Lung (tissue), 12 donors: ENCODE results near the gene TIMP1. TPM values are rescaled to one million over a fixed set of nuclear protein-coding genes. Genes with fewer than 3 reads are reported as not detected.

ENCODE experiments used
- ATAC-seq: fragments of 200-7000 bp; cut with Tn5 transposase; one replicate; pipeline ENCODE4 v1.9.1; 2020; ENCODE audit warnings: moderate number of reproducible peaks; ENCODE audit not compliant: insufficient read depth, low FRiP score
- DNase-seq, 3 donors: peaks; one replicate each; pipeline ENCODE4 v3.0.0-alpha.2; 2013 to 2017
- H3K27ac ChIP-seq, 2 donors: one replicate each; pipeline ENCODE4 v1.5.1; 2013; ENCODE audit warnings: mild to moderate bottlenecking in 2 of 2, moderate library complexity in 2 of 2, control low read depth in 1 of 2, inconsistent platforms in 1 of 2, low read depth in 1 of 2, low read length in 1 of 2
- H3K27me3 ChIP-seq, 3 donors: one replicate each; pipeline ENCODE4 v1.5.1; 2013; ENCODE audit warnings: low read length in 2 of 3; ENCODE audit not compliant: control insufficient read depth in 3 of 3, insufficient read depth in 3 of 3
- H3K36me3 ChIP-seq, 4 donors: one replicate each; pipeline ENCODE4 v1.5.1; 2013; ENCODE audit warnings: low read length in 4 of 4, mild to moderate bottlenecking in 1 of 4, moderate library complexity in 1 of 4; ENCODE audit not compliant: control insufficient read depth in 4 of 4, insufficient read depth in 4 of 4
- H3K4me1 ChIP-seq, 5 donors: one replicate each; pipeline ENCODE4 v1.5.1; 2013; ENCODE audit warnings: low read length in 5 of 5, mild to moderate bottlenecking in 2 of 5, moderate library complexity in 1 of 5; ENCODE audit not compliant: control insufficient read depth in 5 of 5, insufficient read depth in 5 of 5
- H3K4me3 ChIP-seq: one replicate; pipeline ENCODE4 v1.5.1; 2013; ENCODE audit warnings: mild to moderate bottlenecking, control low read depth, moderate library complexity
- H3K9ac ChIP-seq, 2 donors: one replicate each; pipeline ENCODE4 v1.5.1; 2013; ENCODE audit warnings: low read length in 2 of 2, control low read depth in 1 of 2; ENCODE audit not compliant: insufficient read depth in 1 of 2
- H3K9me3 ChIP-seq, 4 donors: one replicate each; pipeline ENCODE4 v1.5.1; 2013; ENCODE audit warnings: low read length in 3 of 4, mild to moderate bottlenecking in 1 of 4, moderate library complexity in 1 of 4; ENCODE audit not compliant: control insufficient read depth in 4 of 4, insufficient read depth in 3 of 4
- WGBS, 2 donors: extraction: QIAGEN DNeasy Blood & Tissue Kit; methylation state at CpG; one replicate each; pipeline ENCODE4 v1.1.7; 2013; 5-methylcytosine and 5-hydroxymethylcytosine counted together
- polyA plus RNA-seq, 2 donors: library from polyadenylated mRNA; stranded (reverse); fragments of 200-250 nt; gene quantifications; one replicate each; pipeline ENCODE4 v1.2.1, GENCODE V29; 2013
- total RNA-seq, 2 donors: library from RNA; depleted of rRNA in 1 of 2; stranded (reverse); fragments of >200 nt in 1 of 2; gene quantifications; one replicate each; pipeline ENCODE4 v1.2.1, GENCODE V29; 2014 to 2021
- TF ChIP-seq, protein P1 (sequence below): IDR thresholded peaks from 2 replicates; pipeline ENCODE4 v1.5.1; 2012; ENCODE audit warnings: mild to moderate bottlenecking; ENCODE audit errors: control extremely low read depth, extremely low read depth
- donor health status: control.
- donor health status: control.
- donor health status: Bipolar disorder and iron deficiency.
- donor health status: healthy.
- donor health status: DM: yes; HTN: yes; CAD: no.

Gene TIMP1
- total and polyA plus RNA-seq, 4 donors, result 65.3 to 2,202 (median 1,641) TPM

DNA sequence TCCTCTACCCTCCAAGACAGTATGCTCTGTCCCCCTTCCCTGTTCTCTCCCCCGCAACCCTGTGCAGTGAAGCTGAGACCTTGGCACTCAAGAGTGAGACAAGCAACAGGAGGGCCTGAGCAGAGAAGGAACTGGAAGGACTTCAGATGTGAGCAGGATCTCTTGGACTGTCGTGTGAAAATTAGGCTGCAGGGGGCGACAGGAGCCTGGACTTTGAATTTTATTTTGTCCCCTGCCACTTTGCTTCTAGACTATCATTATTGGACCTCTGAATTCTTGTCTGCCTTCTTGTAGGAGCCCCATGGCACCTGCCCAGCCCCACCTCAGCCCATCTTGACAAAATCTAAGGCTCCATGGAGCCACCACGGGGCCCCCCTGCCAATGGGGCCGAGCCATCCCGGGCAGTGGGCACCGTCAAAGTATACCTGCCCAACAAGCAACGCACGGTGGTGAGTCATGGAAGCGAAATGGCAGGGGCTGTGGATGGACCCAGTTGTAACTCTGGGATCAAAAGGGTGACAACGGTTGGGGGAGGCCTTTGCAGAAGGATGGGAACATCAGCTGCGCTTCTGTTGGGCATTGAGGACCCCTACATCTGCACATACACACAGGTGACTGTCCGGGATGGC lies 19.5 kb upstream of the TIMP1 start:
- ATAC-seq, result no peak
- peaks cover 0 to 17% (median 12%) of the 10 kb centered on the region in 4 donors for H3K36me3 ChIP-seq
- H3K27me3 ChIP-seq, result no peaks in the 10 kb centered on the region
- no peak for DNase-seq
- TF ChIP-seq, protein P1, sequence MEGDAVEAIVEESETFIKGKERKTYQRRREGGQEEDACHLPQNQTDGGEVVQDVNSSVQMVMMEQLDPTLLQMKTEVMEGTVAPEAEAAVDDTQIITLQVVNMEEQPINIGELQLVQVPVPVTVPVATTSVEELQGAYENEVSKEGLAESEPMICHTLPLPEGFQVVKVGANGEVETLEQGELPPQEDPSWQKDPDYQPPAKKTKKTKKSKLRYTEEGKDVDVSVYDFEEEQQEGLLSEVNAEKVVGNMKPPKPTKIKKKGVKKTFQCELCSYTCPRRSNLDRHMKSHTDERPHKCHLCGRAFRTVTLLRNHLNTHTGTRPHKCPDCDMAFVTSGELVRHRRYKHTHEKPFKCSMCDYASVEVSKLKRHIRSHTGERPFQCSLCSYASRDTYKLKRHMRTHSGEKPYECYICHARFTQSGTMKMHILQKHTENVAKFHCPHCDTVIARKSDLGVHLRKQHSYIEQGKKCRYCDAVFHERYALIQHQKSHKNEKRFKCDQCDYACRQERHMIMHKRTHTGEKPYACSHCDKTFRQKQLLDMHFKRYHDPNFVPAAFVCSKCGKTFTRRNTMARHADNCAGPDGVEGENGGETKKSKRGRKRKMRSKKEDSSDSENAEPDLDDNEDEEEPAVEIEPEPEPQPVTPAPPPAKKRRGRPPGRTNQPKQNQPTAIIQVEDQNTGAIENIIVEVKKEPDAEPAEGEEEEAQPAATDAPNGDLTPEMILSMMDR, result no peak
- no peak overlapping the region for H3K27ac ChIP-seq
- H3K9me3 ChIP-seq, result peaks cover 0 to 3% (median 1%) of the 10 kb centered on the region in 4 donors
- WGBS, 2 donors, result 76 to 86% methylated on average over 13 of the region's 13 CpGs
- no peak overlapping the region for H3K4me3 ChIP-seq
- peaks cover 0 to 3% (median 0%) of the 10 kb centered on the region in 5 donors for H3K4me1 ChIP-seq
- no peak overlapping the region for H3K9ac ChIP-seq

DNA sequence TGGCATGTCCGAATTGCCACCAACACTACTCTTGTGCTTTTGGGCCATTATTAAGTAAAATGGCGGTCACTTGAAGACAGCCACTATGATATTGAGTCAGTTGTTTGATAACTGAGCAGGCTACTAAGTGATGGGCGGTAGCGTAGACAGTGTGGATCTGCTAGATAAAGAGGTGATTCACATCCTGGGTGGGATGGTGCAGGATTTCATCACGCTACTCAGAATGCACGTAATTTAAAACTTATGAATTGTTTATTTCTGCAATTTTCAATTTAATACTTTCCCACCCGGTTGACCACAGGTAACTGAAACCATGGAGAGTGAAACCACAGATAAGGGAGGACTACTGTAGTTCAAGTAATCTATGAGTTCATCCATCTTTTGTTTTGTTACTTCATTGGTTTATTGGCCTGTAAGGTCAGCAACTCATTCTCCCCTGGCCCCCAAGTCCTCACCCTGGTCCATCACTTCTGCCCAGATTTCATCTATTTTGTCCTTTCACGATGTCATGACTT lies 18.4 kb upstream of the TIMP1 start:
- peaks cover 0 to 3% (median 0%) of the 10 kb centered on the region in 5 donors for H3K4me1 ChIP-seq
- H3K9me3 ChIP-seq, result peaks cover 0 to 3% (median 1%) of the 10 kb centered on the region in 4 donors
- H3K27ac ChIP-seq, result no peak overlapping the region
- no peak for ATAC-seq
- no peak for DNase-seq
- no peaks in the 10 kb centered on the region for H3K27me3 ChIP-seq
- no peak overlapping the region for H3K4me3 ChIP-seq
- H3K36me3 ChIP-seq, result peaks cover 0 to 23% (median 12%) of the 10 kb centered on the region in 4 donors
- TF ChIP-seq, protein P1, result no peak
- WGBS, 2 donors, result 72 to 82% methylated on average over 8 of the region's 8 CpGs
- no peak overlapping the region for H3K9ac ChIP-seq

DNA sequence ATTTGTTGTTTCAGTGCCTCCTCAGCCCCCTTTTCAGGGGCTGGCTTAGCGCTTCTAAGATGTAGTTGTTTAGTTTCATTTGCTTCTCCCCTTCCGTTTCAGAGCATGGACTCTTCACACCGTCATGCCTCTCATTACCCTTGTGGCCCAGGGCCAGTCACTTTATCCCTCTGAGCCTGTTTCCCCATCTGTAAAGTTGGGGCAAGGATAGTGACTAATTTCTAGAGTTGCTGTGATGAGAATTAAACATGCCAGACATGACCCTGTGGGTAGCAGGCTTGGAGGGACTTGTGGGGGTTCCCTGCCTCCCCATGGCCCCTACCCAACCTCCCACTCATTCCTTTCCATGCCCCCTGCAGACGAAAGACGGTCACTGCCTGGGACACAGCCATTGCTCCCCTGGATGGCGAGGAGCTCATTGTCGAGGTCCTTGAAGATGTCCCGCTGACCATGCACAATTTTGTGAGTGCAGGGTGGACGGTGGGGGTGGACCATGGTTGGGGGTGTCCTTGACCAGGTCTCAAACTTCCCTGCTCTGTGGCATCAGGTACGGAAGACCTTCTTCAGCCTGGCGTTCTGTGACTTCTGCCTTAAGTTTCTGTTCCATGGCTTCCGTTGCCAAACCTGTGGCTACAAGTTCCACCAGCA lies 17.7 kb upstream of the TIMP1 start:
- ATAC-seq (no peak), DNase-seq (no peak)
- peaks cover 0 to 3% (median 1%) of the 10 kb centered on the region in 4 donors for H3K9me3 ChIP-seq
- H3K4me3 ChIP-seq, result no peak overlapping the region
- peaks cover 0 to 26% (median 12%) of the 10 kb centered on the region in 4 donors for H3K36me3 ChIP-seq
- no peak overlapping the region for H3K9ac ChIP-seq
- no peaks in the 10 kb centered on the region for H3K27me3 ChIP-seq
- TF ChIP-seq, protein P1, result no peak
- WGBS, 2 donors, result 78 to 89% methylated on average over 12 of the region's 12 CpGs
- H3K4me1 ChIP-seq, result peaks cover 0 to 3% (median 0%) of the 10 kb centered on the region in 5 donors
- no peak overlapping the region for H3K27ac ChIP-seq
